ENCODE data around the gene GRIK3. TPM values are rescaled to one million over a fixed set of nuclear protein-coding genes. Genes with fewer than 3 reads are reported as not detected.

GRIK3 gene
- total RNA-seq, 1 experiment from 2014 or later: not detected

DNA sequence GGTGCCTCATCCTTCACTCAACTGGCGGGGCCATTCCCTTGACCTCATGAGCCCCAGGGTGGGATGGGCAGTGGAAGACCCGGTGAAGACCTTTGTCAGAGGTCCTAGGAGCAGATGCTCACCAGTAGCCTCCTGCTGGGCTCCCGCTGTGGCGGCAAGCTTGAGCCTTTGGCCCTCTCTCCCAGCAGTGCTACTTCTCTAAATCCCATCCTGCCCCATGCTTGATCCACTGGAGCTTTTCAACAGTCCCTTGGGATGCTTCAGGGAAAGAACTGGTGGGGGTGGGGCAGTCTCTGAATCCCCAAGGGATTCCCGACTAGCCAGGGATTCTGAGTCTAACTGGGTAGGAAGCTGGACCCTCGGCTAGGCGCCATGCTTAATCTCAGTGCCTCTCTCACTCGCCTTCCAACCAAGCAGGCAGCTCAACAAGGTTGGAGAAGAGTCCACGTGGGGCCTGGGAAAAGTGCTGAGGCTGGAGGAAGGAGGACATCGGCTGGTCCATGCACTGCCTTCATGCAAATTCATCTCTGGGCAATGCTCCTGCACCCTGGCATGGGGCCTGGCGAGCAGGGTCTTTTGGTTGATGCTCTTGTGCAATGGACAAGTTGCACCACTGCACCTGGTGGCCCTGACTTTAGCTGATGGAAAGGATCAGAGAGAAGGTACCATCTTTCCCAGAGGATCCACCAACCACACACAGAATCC, 190.3 kb downstream of the GRIK3 start:
- in situ Hi-C loops (cut with HindIII; ENCODE audit: low pct_unique_long_range_greater_than_20kb, low sequenced_read_pairs): no loop called here

DNA sequence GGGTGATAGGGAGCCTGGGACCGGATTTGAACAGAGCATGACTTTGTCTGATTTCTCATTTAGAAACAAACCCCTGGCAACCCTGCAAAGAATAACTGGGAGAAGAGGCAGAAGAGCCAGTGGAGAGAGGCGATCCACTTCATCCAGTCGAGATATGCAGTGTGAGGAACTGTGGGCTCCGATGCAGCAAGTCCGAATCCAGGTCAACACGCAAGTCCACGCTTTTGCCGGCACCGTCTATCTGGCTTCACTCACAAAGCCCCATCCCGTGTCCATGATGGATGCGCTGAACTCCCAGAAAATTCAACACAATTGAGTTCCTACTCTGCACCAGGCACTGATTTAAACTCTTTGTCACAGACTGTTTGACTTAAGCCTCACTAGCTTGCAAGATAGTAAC, 191.3 kb downstream of the GRIK3 start:
- no peak for DNase-seq (ENCODE audit: low read depth, low spot score)
- in situ Hi-C loops (cut with HindIII; ENCODE audit: low pct_unique_long_range_greater_than_20kb, low sequenced_read_pairs): no loop called here

More for the DNA sequence above, 190.3 kb downstream of the GRIK3 start:
- no peak for DNase-seq (ENCODE audit: low read depth, low spot score)

DNA sequence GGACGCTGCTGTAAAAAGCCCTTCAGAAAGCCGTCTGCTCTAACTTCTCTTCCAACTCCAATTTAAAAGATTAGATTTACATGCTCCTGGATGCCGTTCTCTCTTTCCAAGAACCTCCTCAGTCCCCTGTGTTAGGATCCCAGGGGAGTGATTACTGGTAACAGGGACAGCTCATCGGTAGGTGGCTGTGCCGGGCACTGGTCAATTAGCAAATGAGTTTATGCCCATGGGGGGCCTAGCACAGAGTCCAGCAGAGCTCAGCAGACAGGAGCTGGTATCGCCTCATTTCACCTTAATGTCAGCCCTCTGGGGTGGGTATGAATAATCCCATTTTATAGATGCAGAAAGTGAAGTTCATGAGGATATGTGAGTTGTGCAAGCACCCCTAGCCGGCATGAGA, 191.9 kb downstream of the GRIK3 start:
- no peak for DNase-seq (ENCODE audit: low read depth, low spot score)
- in situ Hi-C loops (cut with HindIII; ENCODE audit: low pct_unique_long_range_greater_than_20kb, low sequenced_read_pairs): no loop called here

DNA sequence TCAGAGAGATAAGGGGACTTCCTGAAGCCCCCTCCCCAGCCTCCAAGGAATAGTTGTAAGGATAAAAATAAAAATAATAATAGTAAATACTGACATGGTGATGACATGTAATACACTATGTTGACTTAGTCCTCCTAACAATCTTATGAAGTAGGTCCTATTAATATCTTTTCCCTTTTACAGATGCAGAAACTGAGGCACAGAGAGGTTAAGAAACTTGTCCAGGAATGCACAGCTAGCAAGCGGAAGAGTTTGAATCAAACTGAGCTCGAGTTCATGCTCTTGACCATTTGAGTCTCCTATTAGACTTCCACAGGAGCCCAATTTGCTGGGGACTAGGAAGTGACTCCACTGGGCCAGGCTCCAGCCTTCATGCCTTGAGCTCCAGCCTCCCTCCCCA, 194.8 kb downstream of the GRIK3 start:
- in situ Hi-C loops (cut with HindIII; ENCODE audit: low pct_unique_long_range_greater_than_20kb, low sequenced_read_pairs): no loop called here

DNA sequence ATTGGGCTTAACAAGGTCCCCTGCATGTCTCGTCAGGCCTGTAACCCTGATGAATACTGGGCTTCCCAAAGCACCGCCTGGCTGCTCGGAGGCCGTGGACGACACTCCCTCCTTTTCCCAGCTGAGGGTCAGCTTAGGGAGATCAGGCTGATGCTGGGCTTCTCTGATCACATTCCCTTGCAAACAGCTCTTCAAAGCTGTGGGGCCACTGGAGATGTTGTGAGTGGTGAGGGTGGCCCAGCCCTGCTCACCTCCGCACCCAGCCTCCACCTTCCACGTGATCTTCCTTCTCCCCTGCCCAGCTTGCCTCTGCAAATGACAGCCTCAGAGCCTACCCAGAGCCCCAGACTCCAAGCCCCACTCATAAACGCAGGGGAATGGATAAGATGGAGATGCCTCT, 195.4 kb downstream of the GRIK3 start:
- DNase-seq (ENCODE audit: low read depth, low spot score): no peak

More for the DNA sequence above, 194.8 kb downstream of the GRIK3 start:
- no peak for DNase-seq (ENCODE audit: low read depth, low spot score)

DNA sequence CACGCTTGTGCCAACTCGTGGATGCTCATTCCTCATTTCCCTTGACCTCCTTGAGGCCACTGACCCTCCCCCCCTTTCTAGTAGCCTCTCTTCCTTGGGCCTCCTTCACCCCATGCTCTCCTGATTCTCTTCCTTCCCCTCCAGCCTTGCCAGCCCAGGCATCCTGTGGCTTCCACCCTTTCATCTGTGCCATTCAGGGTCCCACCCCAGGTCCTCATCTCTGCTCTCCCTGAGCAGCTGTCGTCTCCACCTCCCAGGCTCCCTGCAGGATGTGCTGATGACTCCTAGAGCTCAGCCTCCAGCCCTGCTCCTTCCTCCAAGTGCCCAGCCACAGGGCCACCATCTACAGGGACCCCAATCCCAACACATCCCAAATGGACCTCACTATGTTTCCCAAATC, 197.4 kb downstream of the GRIK3 start:
- in situ Hi-C loops (cut with HindIII; ENCODE audit: low pct_unique_long_range_greater_than_20kb, low sequenced_read_pairs): no loop called here
- no peak for DNase-seq (ENCODE audit: low read depth, low spot score)

More for the DNA sequence above, 195.4 kb downstream of the GRIK3 start:
- in situ Hi-C loops (cut with HindIII; ENCODE audit: low pct_unique_long_range_greater_than_20kb, low sequenced_read_pairs): no loop called here

DNA sequence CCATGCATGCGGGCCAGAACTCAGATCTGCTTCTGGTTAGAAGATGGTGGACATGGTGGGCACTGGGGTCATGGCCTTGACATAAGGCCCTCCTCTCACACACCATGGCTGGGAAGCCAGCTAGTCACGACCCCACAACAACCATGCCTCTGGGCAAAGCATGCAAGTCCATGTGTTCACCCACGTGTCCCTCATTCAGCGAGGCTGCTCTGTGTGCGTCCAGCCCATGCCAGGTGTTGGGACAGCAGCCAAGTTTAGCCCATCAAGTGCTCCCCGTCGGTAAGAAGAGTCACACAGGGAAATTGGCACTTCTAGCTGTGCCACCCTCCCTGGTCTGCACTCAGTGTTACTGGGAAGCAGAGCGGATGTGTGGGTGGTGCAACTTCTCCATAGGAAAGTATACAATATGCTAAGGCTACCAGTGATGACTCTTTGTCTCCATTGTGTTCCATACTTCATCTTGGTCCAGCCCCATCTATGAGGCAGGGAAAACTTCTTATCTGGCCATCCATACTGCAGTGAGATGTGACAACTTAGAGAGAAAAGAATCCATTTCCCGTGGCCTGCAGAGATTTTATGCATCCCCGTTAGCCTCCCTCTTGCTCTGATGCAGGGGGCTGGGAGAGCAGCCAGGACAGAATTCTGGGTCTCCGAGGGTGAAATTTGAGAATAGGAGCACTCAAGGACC, 198.0 kb downstream of the GRIK3 start:
- no peak for DNase-seq (ENCODE audit: low read depth, low spot score)
- in situ Hi-C loops (cut with HindIII; ENCODE audit: low pct_unique_long_range_greater_than_20kb, low sequenced_read_pairs): no loop called here

DNA sequence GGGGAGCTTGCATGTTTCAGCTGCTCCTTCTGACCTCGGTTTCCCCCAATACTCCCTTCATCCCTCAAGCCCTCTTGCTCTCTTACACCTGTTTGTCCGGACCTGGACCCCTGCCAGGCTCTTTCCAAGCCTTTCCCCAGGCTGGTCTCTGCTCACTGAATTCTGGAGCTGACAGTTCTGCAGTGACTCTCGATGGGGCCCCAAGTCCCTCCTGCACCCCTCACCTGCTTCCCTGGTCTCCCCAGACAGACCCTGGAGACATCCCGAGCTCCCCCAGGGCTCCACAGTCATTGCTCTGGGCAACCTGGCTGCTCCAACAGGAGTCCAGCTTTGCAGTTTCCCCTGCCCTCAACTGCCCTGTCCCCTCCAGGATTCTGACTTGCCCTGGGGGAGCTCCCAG, 198.6 kb downstream of the GRIK3 start:
- in situ Hi-C loops (cut with HindIII; ENCODE audit: low pct_unique_long_range_greater_than_20kb, low sequenced_read_pairs): no loop called here
- no peak for DNase-seq (ENCODE audit: low read depth, low spot score)

DNA sequence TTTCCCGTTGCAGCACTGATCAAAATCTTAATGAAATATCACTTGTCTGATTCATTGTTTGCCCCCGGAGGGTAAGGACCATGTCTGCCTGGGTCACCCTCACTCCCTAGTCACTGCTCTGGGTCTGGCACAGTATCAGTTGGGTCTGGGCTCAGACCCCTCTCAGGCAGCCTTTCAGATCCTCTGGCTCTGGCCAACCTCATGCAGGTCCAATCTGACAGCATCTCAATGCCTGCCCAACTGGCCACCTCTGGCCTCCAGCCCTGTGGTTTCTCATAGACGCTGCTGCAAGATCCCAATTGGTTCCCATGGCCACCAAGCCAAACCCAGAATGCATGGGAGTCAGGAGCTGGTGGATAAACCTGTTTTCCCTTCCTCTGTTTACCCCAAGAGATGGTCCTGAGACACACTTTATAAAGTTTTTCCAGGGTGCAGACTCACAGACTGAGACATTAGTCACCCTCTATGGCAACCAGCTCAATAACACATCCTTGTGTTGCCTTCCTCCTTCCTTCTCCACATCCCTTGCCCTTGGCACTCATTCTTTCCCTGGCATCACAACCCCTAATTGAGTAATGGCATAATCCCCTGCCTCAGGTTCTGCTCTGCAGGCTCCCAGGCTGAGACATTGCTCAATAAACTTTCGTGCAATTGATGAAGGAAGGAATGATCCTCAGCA, 199.2 kb downstream of the GRIK3 start:
- in situ Hi-C loops (cut with HindIII; ENCODE audit: low pct_unique_long_range_greater_than_20kb, low sequenced_read_pairs): no loop called here
- no peak for DNase-seq (ENCODE audit: low read depth, low spot score)

DNA sequence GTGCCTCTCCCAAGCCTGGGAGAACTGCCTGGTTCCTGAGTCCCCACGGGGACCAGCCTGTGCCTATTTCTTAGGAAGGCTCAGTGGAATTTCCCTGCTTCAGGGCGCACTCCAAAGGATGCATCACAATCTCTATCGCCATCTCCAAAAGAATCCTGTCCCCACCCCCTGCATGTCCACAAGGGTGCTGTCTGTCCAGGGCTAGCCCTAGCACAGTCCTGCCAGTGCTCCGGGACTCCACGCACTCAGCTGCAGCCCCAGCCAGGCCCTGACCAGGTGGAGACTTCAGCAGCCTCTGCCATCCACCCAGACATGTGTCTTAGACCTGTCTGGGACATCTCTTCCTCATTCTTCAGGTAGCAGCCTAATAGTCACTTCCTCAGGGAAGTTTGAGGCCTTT, 199.7 kb downstream of the GRIK3 start:
- in situ Hi-C loops (cut with HindIII; ENCODE audit: low pct_unique_long_range_greater_than_20kb, low sequenced_read_pairs): no loop called here

DNA sequence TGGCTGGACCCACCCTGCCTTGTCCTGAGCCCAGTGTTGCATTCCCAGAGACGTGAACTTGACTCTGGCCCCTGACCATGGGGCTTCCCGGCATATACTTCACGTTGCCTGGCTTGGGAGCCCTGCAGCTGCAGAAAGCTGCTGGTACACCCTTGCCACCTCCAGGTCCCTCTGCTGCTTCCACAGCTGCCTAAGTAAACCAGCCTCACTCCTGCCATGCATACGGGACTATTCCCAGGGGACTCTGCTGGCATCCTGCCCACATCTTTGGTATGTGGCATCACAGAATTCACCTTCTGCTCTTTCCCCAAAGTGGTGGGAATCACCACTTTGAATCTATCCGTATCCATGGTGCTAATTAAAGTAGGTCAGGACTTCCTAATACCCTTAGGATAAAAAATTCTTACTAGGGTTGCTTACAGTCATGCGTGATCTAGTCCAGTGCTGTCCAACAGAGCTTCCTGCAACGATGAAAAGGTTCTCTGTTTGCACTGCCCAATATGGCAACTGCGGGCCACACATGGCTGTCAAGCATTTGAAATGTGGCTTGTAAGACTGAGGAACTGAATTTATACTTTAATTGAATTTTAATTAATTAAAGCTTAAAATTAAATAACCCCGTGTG, 203.0 kb downstream of the GRIK3 start:
- peak; percentile 74 for DNase-seq (ENCODE audit: low read depth, low spot score)
- in situ Hi-C loops (cut with HindIII; ENCODE audit: low pct_unique_long_range_greater_than_20kb, low sequenced_read_pairs): no loop called here

More for the DNA sequence above, 199.7 kb downstream of the GRIK3 start:
- no peak for DNase-seq (ENCODE audit: low read depth, low spot score)

DNA sequence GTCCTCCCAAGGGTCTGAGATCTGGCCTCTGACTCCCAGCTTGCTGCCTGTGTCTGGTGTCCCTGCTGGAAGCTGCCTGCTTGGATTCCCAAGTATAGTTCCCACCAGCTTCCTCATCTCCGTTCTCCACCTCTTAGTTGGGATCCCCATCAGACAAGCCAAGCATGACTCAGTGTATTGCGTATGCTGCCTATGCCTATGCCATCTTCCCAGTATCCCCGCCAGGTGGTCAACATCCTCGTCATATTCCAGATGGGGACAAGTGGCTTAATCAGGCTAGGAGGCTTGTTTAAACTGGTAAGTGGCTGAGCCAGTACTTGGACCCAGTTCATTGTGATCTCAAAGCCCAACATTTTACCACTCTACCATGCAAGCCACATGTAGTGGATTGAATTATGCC, 204.4 kb downstream of the GRIK3 start:
- no peak for DNase-seq (ENCODE audit: low read depth, low spot score)
- in situ Hi-C loops (cut with HindIII; ENCODE audit: low pct_unique_long_range_greater_than_20kb, low sequenced_read_pairs): no loop called here

DNA sequence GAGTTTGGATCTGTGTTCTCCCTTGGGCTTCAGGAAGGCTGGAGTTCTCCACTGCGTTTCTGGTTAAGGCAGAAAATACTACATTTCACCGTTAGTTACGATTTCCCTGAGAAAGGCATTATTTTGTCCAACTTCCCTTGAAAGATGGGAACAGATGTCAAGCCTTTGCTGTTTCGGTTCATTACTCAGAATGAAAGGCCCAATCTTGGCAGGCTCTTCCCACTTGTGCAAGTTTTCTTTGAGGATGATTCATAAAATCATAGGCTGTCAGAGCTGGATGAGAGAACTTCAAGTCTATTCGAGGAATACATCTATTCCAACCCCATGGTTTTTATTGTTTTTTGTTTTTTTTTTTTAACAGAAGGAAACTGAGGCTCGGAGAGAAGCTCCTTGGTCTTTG, 205.2 kb downstream of the GRIK3 start:
- DNase-seq (ENCODE audit: low read depth, low spot score): no peak
- in situ Hi-C loops (cut with HindIII; ENCODE audit: low pct_unique_long_range_greater_than_20kb, low sequenced_read_pairs): no loop called here

DNA sequence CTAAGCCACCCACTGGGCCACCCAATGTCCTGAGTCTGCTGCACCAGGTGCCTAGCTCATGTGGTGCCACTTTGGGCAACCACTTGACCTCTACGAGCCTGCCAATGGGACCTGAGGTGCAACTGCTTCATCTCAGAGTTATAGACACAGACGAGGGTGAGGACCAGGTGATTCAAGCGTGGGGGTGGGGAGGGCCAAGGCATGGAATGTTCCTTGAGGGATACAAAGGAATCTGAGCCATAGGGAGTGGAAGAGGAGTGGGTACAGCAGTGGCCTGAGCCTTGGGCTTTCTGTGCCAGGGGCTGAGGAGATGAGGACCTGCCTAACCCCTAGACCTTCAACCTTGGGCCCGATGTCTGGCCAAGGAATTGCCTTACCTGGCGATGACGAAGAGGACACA, 209.1 kb downstream of the GRIK3 start:
- in situ Hi-C loops (cut with HindIII; ENCODE audit: low pct_unique_long_range_greater_than_20kb, low sequenced_read_pairs): no loop called here
- DNase-seq (ENCODE audit: low read depth, low spot score): no peak

DNA sequence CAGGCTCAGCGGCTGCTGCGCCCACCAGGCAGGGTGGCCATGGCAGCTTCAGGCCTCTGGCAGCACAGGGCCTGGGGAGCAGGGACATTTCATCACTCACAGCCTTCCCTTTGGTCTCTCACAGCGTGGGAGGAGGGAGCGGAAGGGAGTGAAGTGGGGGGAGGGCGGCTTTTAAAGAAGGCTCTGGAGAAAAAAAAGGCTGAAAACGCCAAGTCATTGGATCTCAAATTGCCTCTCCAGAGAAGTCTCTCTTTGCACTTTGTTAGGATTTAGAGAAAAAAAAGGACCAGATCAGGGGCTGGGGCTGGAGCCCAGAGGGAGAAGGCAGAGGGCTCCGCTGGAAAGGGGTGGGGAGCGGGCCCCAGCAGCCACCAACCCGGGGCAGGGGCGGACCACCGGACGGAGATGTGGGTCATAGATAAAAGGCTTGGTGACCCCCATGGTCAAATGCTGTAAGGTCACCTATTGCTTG, 209.9 kb downstream of the GRIK3 start:
- in situ Hi-C loops (cut with HindIII; ENCODE audit: low pct_unique_long_range_greater_than_20kb, low sequenced_read_pairs): no loop called here
- no peak for DNase-seq (ENCODE audit: low read depth, low spot score)

DNA sequence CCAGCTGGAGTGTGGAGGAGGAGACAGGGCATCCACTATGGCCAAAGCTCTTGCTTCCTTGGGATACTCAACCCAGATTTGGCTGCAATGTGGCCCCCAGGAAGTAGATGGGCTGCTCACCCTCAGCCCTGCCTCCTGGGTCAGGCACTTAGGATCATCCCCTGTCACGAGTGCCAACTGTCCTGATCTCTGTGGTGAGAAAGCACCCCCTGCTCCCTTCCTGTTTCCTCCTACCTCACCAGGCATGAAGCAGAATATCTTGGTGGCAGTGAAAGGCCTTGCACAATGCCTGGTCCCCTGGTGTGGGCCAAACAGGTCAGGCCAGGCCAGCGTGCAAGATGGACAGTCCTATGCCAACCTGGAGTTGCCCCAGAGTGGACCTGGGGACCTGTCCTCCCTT, 211.7 kb downstream of the GRIK3 start:
- in situ Hi-C loops (cut with HindIII; ENCODE audit: low pct_unique_long_range_greater_than_20kb, low sequenced_read_pairs): no loop called here

DNA sequence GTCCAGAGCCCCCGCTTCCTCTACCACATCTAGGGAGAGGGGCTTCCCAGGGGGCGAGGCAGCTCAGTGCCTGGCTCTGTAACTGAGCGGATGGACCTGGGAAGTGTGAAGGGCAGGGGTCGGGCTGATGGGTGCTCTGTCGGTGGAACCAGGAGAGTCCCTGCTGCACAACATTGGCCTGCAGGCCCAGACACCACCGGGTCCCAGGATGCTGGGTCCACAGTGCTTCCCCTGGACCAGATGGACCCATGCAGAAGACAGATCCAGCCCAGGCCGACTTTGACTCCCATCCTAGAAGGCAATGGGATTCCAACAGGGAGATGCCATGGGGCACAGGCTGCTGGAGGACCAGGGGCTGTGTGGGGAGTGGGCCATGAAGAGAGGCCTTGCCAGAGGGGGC, 212.9 kb downstream of the GRIK3 start:
- DNase-seq (ENCODE audit: low read depth, low spot score): no peak
- in situ Hi-C loops (cut with HindIII; ENCODE audit: low pct_unique_long_range_greater_than_20kb, low sequenced_read_pairs): no loop called here

More for the DNA sequence above, 211.7 kb downstream of the GRIK3 start:
- no peak for DNase-seq (ENCODE audit: low read depth, low spot score)

DNA sequence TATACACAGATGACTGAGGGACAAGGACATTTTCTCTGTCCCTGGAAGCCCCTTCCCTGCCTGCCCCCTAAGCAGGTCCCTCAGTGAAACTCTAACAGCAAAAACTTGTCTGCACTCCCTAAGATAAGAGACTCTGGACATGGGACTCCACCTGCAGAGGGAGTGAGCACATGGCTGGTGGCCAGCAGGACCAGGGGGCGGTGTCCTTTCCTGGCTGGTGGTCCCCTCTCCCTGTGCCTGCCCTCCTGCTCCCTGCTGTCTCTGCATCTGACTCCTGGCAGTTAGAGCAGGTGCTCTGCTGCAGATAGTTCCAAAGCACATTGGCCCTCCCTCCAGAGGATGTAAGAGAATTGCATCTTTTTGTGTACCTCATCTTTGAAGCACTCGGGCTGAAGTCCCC, 215.5 kb downstream of the GRIK3 start:
- in situ Hi-C loops (cut with HindIII; ENCODE audit: low pct_unique_long_range_greater_than_20kb, low sequenced_read_pairs): no loop called here
- DNase-seq (ENCODE audit: low read depth, low spot score): no peak
